ENCODE measurements around the gene NKX1-2. TPM values are rescaled to one million over a fixed set of nuclear protein-coding genes. Genes with fewer than 3 reads are reported as not detected.
"Not testable (repeated sequence)": the region's sequence is repeated elsewhere in the genome, so short reads cannot be mapped to it uniquely, and the experiment has no call there.

Gene NKX1-2
- total and polyA plus RNA-seq, 2 of the 8 experiments (the other 6 are each of a cell fraction or from before 2014, with no cell fraction given): 12.7 to 34.9 TPM

- H3K56ac ChIP-seq (replicated peaks; ENCODE audit: insufficient read length, low read depth, low read length); H4K91ac ChIP-seq (replicated peaks; ENCODE audit: insufficient read length, low read length); H4K5ac ChIP-seq (ENCODE audit: insufficient read length, low read depth, low read length); H3K14ac ChIP-seq (ENCODE audit: insufficient read length); H3K4me1 ChIP-seq (replicated peaks in 1 of 4; ENCODE audit: control insufficient read depth in 3 of 4, insufficient read depth in 4 of 4, low read length in 3 of 4); FAIRE-seq; H3K23me2 ChIP-seq (ENCODE audit: low read depth, low read length); H4K20me1 ChIP-seq (replicated peaks in 1 of 2; ENCODE audit: control insufficient read depth in 1 of 2, insufficient read depth in 2 of 2, low read length in 2 of 2); H3K36me3 ChIP-seq (ENCODE audit: control insufficient read depth in 2 of 4, insufficient read depth in 4 of 4, low read length in 3 of 4); H3K4me2 ChIP-seq (ENCODE audit: insufficient read depth in 1 of 2, low read depth in 2 of 2, low read length in 2 of 2); H3K4me3 ChIP-seq (ENCODE audit: extremely low read depth in 1 of 4, insufficient read depth in 2 of 4, low read depth in 3 of 4, low read length in 4 of 4); H3K18ac ChIP-seq (ENCODE audit: extremely low read depth, low read length); H3K9me3 ChIP-seq (ENCODE audit: insufficient read depth in 2 of 2, low read depth in 1 of 2, low read length in 1 of 2); H2AK5ac ChIP-seq (ENCODE audit: low read depth, low read length); H2BK12ac ChIP-seq (ENCODE audit: low read depth, low read length); H3K23ac ChIP-seq (ENCODE audit: insufficient read length); H3K4ac ChIP-seq (replicated peaks; ENCODE audit: insufficient read length, low read depth, low read length); H3K79me1 ChIP-seq (ENCODE audit: low read depth, low read length); H2BK120ac ChIP-seq (replicated peaks; ENCODE audit: low read depth, low read length); H2BK20ac ChIP-seq (ENCODE audit: low read length); H3K27ac ChIP-seq (ENCODE audit: low read depth, low read length); DNase-seq (ENCODE audit: low read depth in 1 of 2, low spot score in 2 of 2); POLR2A ChIA-PET (ENCODE audit: partially characterized antibody); H2BK5ac ChIP-seq (ENCODE audit: low read depth, low read length); H3K79me2 ChIP-seq (ENCODE audit: control insufficient read depth in 1 of 2, insufficient read depth in 2 of 2, low read length in 2 of 2); CTCF ChIA-PET (ENCODE audit: partially characterized antibody); H4K8ac ChIP-seq (ENCODE audit: extremely low read depth, insufficient read depth, low read length); H2AFZ ChIP-seq (ENCODE audit: low read length); H3K9ac ChIP-seq (replicated peaks in 1 of 4; ENCODE audit: extremely low read depth in 1 of 4, low read depth in 3 of 4, low read length in 3 of 4); H3K27me3 ChIP-seq (replicated peaks in 1 of 4; ENCODE audit: control insufficient read depth in 3 of 4, extremely low read depth in 1 of 4, insufficient read depth in 3 of 4, low read length in 3 of 4); H2BK15ac ChIP-seq (ENCODE audit: low read length): not testable (repeated sequence)
- WGBS, 2 experiments (ENCODE audit: extremely low coverage in 1 of 2, insufficient coverage in 1 of 2, insufficient read length in 1 of 2, insufficient replicate concordance in 2 of 2, low coverage in 1 of 2, low lambda C conversion rate in 2 of 2, missing lambda C conversion rate in 1 of 2): 94% methylated on average over 5 of the region's 5 CpGs; no CpG with 5 or more reads in 1 of the 2 experiments
These were observed 8.1 kb downstream of the NKX1-2 start for GRCh38 chr10:124441694-124442093.

Data from H1 (cell line).